PC-3 (cell line): ENCODE measurements around the gene GALNT11. TPM values are rescaled to one million over a fixed set of nuclear protein-coding genes. Genes with fewer than 3 reads are reported as not detected.

Source experiments
- ATAC-seq: fragments of 200-7000 bp; cut with Tn5 transposase; 2 replicates; pipeline ENCODE4 v1.9.1; 2020; ENCODE audit warnings: mild to moderate bottlenecking, moderate library complexity
- BruUV-seq: library from RNA; stranded (reverse); fragments of 400-500 nt; replicated peaks from 2 replicates; lab custom pipeline; 2021; lab: Mats Ljungman, UMichigan
- CTCF ChIA-PET: fragments of 300-600 bp; sonication (Branson Sonifier 250); formaldehyde crosslinking; loops from one replicate; lab custom pipeline; 2022; ENCODE audit warnings: antibody characterized with exemption; lab: Charles Lee
- POLR2A ChIA-PET: fragments of 300-600 bp; sonication (Branson Sonifier 250); formaldehyde crosslinking; loops from one replicate; lab custom pipeline; 2022; ENCODE audit warnings: antibody characterized with exemption; ENCODE audit not compliant: unreplicated experiment; lab: Charles Lee
- DNase-seq: peaks from one replicate; pipeline ENCODE4 v3.0.0-alpha.2; 2015
- H2AFZ ChIP-seq: fragments of 300-600 bp; sonication (generic); 2 replicates; pipeline ENCODE4 v1.6.0; 2016; ENCODE audit warnings: antibody characterized with exemption, low read length
- H3F3A ChIP-seq: fragments of 300-600 bp; sonication (generic); one replicate; pipeline ENCODE4 v1.6.0; 2017; ENCODE audit warnings: antibody characterized with exemption, low read length, control low read depth, mild to moderate bottlenecking; ENCODE audit not compliant: unreplicated experiment
- H3K27ac ChIP-seq: fragments of 300-600 bp; sonication (generic); 2 replicates; pipeline ENCODE4 v1.5.1; 2016; ENCODE audit warnings: mild to moderate bottlenecking, low read length
- H3K27me3 ChIP-seq: fragments of 300-600 bp; sonication (generic); 2 replicates; pipeline ENCODE4 v1.6.1; 2016; ENCODE audit warnings: low read length, mixed read lengths
- H3K36me3 ChIP-seq: fragments of 300-600 bp; sonication (generic); 2 replicates; pipeline ENCODE4 v1.6.1; 2016; ENCODE audit warnings: low read depth, mixed run types, low read length, mixed read lengths
- H3K4me1 ChIP-seq: fragments of 300-600 bp; sonication (generic); 2 replicates; pipeline ENCODE4 v1.5.1; 2016; ENCODE audit warnings: low read length; ENCODE audit not compliant: insufficient read depth
- H3K4me2 ChIP-seq: fragments of 300-600 bp; sonication (generic); 2 replicates; pipeline ENCODE4 v1.6.0; 2016; ENCODE audit warnings: low read length
- H3K4me3 ChIP-seq: fragments of 300-600 bp; sonication (generic); 2 replicates; pipeline ENCODE4 v1.5.1; 2016; ENCODE audit warnings: mild to moderate bottlenecking, low read length, mixed read lengths
- H3K79me2 ChIP-seq: fragments of 300-600 bp; sonication (generic); 2 replicates; pipeline ENCODE4 v1.6.1; 2017; ENCODE audit warnings: low read length, mixed read lengths
- H3K9ac ChIP-seq: fragments of 300-600 bp; sonication (generic); 2 replicates; pipeline ENCODE4 v1.6.0; 2016; ENCODE audit warnings: mild to moderate bottlenecking, low read length
- H3K9me2 ChIP-seq: fragments of 300-600 bp; sonication (generic); replicated peaks from 2 replicates; pipeline ENCODE4 v1.6.1; 2016; ENCODE audit warnings: mixed run types, low read length, mixed read lengths
- H3K9me3 ChIP-seq: fragments of 300-600 bp; sonication (generic); 2 replicates; pipeline ENCODE4 v1.6.1; 2016; ENCODE audit warnings: low read length, mixed read lengths
- H4K20me1 ChIP-seq: fragments of 300-600 bp; sonication (generic); 2 replicates; pipeline ENCODE4 v1.6.1; 2016; ENCODE audit warnings: low read length, mixed read lengths
- EZH2 ChIP-seq: fragments of 300-600 bp; sonication (generic); IDR thresholded peaks from one replicate; pipeline ENCODE4 v1.6.1; 2017; ENCODE audit warnings: antibody characterized with exemption, mild to moderate bottlenecking, low read length; ENCODE audit not compliant: unreplicated experiment
- EZH2phosphoT487 ChIP-seq: fragments of 300-600 bp; sonication (generic); IDR thresholded peaks from 2 replicates; pipeline ENCODE4 v1.6.1; 2018; ENCODE audit warnings: mild to moderate bottlenecking, antibody characterized with exemption, low read length, borderline replicate concordance
- intact Hi-C: fragments of 100-400 bp; cut with micrococcal nuclease; formaldehyde crosslinking; loops from 2 replicates; pipeline ENCODE4 v1.9.0; 2023
- total RNA-seq: library from RNA; depleted of rRNA; stranded (reverse); fragments of >200 nt; gene quantifications from 2 replicates; pipeline ENCODE4 v1.2.3, GENCODE V29; 2014
- TF ChIP-seq, protein P1 (sequence below): fragments of 300-600 bp; sonication (generic); conservative IDR thresholded peaks from 2 replicates; pipeline ENCODE4 v1.5.1; 2017; ENCODE audit warnings: antibody characterized with exemption, low read depth, mild to moderate bottlenecking, low read length

The GALNT11 gene
- total RNA-seq, 1 experiment from 2014 or later: 19.5 TPM

DNA sequence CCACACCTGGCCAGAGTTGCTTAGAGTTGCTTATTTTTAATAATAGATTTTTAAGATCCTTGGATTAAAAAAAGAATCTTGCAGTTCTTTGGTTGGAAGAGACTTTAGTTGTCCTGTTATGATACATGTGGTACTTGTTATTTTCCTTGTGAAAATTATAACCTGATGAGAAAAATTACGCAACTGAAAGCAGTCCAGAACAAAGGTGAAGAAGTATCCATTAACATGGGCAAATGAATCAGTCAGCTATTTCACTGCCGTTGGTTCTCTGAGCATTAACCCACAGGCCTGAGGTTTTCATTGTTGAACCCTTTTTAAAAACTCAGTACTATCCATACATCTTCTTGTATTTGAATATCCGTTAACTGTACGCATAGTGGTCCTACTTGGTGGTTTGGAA is 68.2 kb downstream of the GALNT11 start:
- ATAC-seq (no peak), DNase-seq (no peak)
- H3K9ac ChIP-seq: no peak overlapping the region
- H4K20me1 ChIP-seq: no peaks in the 10 kb centered on the region
- H3K4me1 ChIP-seq: no peaks in the 10 kb centered on the region
- H3K4me3 ChIP-seq: no peak overlapping the region
- ChIA-PET CTCF (no interaction called here), POLR2A (no interaction called here)
- no peaks in the 10 kb centered on the region for H3K27me3 ChIP-seq
- peaks cover 11% of the 10 kb centered on the region; the same call in 1 of the 2 replicates for H3K9me3 ChIP-seq
- H3K27ac ChIP-seq: no peak overlapping the region
- H3K79me2 ChIP-seq: no peaks in the 10 kb centered on the region
- H3K4me2 ChIP-seq: no peak overlapping the region
- H3K9me2 ChIP-seq: no peaks in the 10 kb centered on the region
- intact Hi-C loops: no loop called here
- H2AFZ ChIP-seq: no peak overlapping the region
- BruUV-seq: no TSS peak
- H3K36me3 ChIP-seq: peaks cover 6% of the 10 kb centered on the region
- no peaks in the 10 kb centered on the region for H3F3A ChIP-seq
- TF ChIP-seq, protein P1, sequence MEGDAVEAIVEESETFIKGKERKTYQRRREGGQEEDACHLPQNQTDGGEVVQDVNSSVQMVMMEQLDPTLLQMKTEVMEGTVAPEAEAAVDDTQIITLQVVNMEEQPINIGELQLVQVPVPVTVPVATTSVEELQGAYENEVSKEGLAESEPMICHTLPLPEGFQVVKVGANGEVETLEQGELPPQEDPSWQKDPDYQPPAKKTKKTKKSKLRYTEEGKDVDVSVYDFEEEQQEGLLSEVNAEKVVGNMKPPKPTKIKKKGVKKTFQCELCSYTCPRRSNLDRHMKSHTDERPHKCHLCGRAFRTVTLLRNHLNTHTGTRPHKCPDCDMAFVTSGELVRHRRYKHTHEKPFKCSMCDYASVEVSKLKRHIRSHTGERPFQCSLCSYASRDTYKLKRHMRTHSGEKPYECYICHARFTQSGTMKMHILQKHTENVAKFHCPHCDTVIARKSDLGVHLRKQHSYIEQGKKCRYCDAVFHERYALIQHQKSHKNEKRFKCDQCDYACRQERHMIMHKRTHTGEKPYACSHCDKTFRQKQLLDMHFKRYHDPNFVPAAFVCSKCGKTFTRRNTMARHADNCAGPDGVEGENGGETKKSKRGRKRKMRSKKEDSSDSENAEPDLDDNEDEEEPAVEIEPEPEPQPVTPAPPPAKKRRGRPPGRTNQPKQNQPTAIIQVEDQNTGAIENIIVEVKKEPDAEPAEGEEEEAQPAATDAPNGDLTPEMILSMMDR: no peak
- no peak for TF ChIP-seq EZH2phosphoT487
- TF ChIP-seq EZH2: no peak

DNA sequence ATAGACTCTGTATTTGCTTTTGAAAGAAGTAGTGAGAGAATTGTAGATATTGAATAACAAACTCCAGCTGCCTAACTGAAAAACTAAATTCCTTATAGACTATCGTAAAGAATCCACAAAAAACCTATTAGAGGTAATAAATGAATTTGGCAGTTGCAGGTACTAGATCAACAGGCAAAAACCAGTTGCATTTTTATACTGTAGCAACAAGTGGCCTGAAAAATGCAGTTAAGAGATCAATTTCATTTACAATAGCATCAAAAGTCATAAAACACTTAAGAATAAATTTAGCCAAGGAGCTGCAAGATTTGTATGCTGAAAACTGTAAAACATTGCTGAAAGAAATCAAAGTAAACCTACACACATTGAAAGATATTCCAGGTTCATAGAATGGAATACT is 70.3 kb downstream of the GALNT11 start:
- POLR2A ChIA-PET: interaction anchor here (0.6 kb wide), 1 partner anchor 133 kb away, joined by 4 read pairs; no protein-coding TSS in a partner anchor
- no peak overlapping the region for H3K4me3 ChIP-seq

DNA sequence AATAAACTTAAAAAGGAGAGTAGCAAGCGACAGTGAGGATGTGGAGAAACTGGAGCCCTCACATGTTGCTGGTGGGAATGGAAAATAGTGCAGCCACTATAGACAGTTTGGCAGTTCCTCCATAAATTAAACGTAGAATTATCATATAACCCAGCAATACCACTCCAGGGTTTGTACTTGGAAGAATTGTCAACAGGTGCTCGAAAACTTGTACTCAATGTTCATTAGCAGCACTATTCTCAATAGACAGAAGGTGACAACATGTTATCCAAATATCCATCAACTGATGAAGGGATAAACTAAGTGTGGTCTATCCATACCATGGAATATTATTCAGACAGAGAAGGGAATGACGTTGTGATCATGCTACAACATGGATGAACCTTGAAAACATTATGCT is 71.9 kb downstream of the GALNT11 start:
- Histone ChIP-seq H3K36me3 (no peaks in the 10 kb centered on the region), H3K27me3 (no peaks in the 10 kb centered on the region), H3K27ac (no peak overlapping the region), H3K4me1 (no peaks in the 10 kb centered on the region), H4K20me1 (no peaks in the 10 kb centered on the region), H3K79me2 (no peaks in the 10 kb centered on the region), H3F3A (no peaks in the 10 kb centered on the region), H2AFZ (no peak overlapping the region), H3K9ac (no peak overlapping the region), H3K4me2 (no peak overlapping the region), H3K9me3 (no peaks in the 10 kb centered on the region), H3K4me3 (no peak overlapping the region), H3K9me2 (no peaks in the 10 kb centered on the region)
- no peak for DNase-seq
- TF ChIP-seq, protein P1: no peak
- TF ChIP-seq EZH2phosphoT487: no peak
- TF ChIP-seq EZH2: no peak
- BruUV-seq: no TSS peak
- POLR2A ChIA-PET: no interaction called here
- ATAC-seq: no peak
- intact Hi-C loops: no loop called here
- CTCF ChIA-PET: no interaction called here

More for the DNA sequence above, 70.3 kb downstream of the GALNT11 start:
- no peaks in the 10 kb centered on the region for H3K27me3 ChIP-seq
- H4K20me1 ChIP-seq: no peaks in the 10 kb centered on the region
- H3K9ac ChIP-seq: no peak overlapping the region
- H3K9me2 ChIP-seq: no peaks in the 10 kb centered on the region
- intact Hi-C loops: no loop called here
- H3K27ac ChIP-seq: no peak overlapping the region
- no peak for ATAC-seq
- H3K79me2 ChIP-seq: no peaks in the 10 kb centered on the region
- no peaks in the 10 kb centered on the region for H3F3A ChIP-seq
- no peaks in the 10 kb centered on the region for H3K9me3 ChIP-seq
- no TSS peak for BruUV-seq
- DNase-seq: no peak
- H3K4me1 ChIP-seq: no peaks in the 10 kb centered on the region
- TF ChIP-seq, protein P1: no peak
- TF ChIP-seq EZH2phosphoT487 (no peak), EZH2 (no peak)
- H3K36me3 ChIP-seq: no peaks in the 10 kb centered on the region
- no peak overlapping the region for H2AFZ ChIP-seq
- no peak overlapping the region for H3K4me2 ChIP-seq
- CTCF ChIA-PET: no interaction called here
